ENCODE data around the gene RNASE13.

GRCh38 chr14:21040370-21040925, 5.8 kb upstream of the RNASE13 start:
- TF ChIP-seq SPI1 (IDR thresholded peaks at IDR 0.05; ENCODE audit: low read depth, low read length) (no peak), POLR2AphosphoS5 (IDR thresholded peaks at IDR 0.05; ENCODE audit: low read depth, low read length) (no peak), TAF1 (IDR thresholded peaks at IDR 0.05; ENCODE audit: low read depth, low read length) (no peak), POLR2A (IDR thresholded peaks at IDR 0.05; ENCODE audit: low read depth, low read length) (no peak), POU2F2 (IDR thresholded peaks at IDR 0.05; ENCODE audit: low read depth, low read length) (no peak)
